Fibroblast of the conjunctiva (primary cell): ENCODE results near the gene ZDHHC22.

Experiments
- DNase-seq: peaks from one replicate; pipeline ENCODE4 v3.0.0-alpha.2; 2010; ENCODE audit warnings: low read depth

ZDHHC22 gene

GRCh38 chr14:77155083-77155482 is 13.5 kb upstream of the ZDHHC22 start:
- no peak for DNase-seq

- DNase-seq: no peak
Measured at GRCh38 chr14:77154421-77154820, 12.8 kb upstream of the ZDHHC22 start.

DNA sequence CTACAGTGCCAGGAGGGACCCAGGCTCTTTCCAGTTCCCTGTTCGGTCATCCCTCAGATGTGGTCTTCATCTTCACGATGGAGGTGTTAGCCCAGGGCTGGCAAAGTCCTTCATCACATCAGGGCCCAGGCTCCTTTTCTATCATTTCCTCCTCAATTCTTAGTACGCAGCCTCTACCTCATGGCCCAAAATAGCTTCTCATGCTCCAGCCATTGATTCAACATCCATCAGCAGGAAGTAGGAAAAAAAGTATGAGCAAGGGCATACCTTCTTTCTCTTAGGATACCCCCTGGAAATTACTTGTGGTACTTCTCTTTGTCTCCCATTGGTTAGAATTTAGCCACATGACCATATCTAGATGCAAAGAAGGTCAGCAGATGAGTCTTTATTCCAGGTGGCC is 12.2 kb upstream of the ZDHHC22 start:
- no peak for DNase-seq

DNA sequence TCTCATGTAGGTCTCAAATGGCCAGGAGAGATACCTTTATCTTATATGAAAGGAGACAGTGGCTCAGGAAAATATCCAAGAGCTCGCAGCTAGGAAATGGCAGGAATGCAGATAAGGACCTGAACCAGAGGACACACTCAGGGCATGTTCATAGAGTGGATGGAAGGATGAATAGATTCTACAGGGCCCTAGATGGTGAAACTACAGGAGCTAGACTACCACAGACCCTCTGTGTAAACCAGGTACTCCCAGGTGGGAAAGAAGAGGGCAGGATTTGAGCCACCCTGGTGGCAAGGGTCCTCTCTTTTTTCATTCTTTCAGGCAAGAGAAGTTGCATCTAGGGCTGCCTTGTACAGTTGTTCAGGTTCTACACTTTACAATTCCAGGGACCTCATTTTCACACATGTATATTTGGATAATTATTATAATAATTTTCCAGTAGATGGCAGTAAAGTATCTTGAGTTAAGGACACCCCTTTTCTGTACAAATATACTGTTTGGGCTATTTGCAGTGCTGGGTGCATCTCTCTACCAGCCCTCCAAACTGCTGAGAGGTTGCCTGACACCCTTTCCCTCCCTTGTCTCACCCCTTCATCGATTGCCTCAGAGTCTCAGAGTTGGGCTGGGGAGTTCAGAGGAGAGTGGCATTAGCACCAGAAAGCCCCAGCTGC is 10.5 kb upstream of the ZDHHC22 start:
- peak; percentile 3 for DNase-seq

GRCh38 chr14:77151245-77151644 is 9.7 kb upstream of the ZDHHC22 start:
- DNase-seq: no peak

GRCh38 chr14:77148510-77149231 is 7.1 kb upstream of the ZDHHC22 start:
- DNase-seq: no peak

GRCh38 chr14:77145975-77146740 is 4.6 kb upstream of the ZDHHC22 start:
- no peak for DNase-seq

DNA sequence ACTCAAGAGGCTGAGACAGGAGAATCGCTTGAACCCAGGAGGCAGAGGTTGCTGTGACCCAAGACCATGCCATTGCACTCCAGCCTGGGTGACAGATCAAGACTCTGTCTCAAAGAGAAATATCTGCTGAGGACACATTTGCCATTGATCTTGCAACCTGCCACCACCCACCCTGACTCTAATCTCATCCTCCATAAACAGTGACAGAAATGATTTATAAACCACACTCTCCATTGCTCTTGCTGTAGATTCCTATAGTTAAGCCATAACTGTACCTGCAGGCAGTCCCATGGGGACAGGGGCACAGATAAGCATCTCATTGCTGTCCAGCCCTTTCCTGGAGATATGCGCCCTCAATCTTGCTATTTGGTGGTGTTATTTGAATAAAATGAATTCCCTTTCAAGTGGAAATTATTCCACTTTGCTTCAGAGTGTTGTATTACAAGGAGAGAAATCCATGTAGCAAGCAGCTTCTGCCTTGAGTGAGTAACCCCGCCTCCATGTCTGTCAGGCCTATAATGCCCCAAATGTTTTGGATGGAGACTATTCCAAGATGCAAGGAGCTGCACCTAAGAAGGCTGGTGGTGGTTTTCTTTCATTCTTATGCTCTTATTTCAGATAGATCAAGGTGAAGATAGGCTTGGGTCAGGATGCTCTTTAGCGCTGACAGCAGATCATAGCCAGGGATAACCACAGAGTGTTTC is 3.0 kb upstream of the ZDHHC22 start:
- no peak for DNase-seq

GRCh38 chr14:77143071-77143470 is 1.5 kb upstream of the ZDHHC22 start:
- DNase-seq: no peak

DNA sequence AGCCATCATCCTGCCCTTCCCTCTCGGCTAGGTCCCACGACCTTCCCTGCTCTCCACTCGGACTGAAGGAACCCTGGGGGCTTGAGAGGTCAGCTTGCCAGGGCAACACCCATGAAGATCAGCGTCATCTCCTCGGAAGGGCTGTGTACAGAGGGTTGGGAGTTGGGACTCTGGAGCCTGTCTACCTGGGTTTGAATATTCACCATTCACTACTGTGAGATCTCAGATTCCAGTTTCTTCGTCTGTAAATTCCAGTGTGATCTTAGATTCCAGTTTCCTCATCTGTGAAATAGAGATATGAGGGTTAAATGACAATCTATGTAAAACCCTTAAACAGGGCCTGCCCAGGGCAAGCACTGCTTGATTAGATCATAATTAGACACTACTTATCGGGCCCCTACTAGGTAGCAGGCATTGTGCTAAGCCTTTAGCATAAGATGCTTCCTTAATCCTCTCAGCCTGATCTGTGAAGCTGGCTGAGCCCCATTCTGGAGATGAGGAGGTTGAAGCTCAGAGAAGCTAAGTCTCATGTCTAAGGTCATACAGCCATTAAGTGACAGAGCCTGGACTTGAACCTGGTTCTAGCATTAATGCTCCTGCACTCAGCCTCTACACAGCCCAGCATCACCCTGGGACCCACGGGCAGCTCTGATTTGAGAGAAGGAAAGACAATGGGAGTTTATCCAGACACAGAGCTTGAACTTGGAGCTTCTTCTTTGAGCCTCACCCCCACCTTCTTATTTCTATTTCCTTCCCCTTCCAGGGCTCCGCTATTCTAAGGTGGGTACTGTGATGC is 612 bp upstream of the ZDHHC22 start:
- no peak for DNase-seq

GRCh38 chr14:77140359-77141213 is 1.0 kb downstream of the ZDHHC22 start:
- no peak for DNase-seq

GRCh38 chr14:77139540-77140358 is 1.8 kb downstream of the ZDHHC22 start:
- no peak for DNase-seq

GRCh38 chr14:77139022-77139421 is 2.6 kb downstream of the ZDHHC22 start:
- DNase-seq: no peak

DNA sequence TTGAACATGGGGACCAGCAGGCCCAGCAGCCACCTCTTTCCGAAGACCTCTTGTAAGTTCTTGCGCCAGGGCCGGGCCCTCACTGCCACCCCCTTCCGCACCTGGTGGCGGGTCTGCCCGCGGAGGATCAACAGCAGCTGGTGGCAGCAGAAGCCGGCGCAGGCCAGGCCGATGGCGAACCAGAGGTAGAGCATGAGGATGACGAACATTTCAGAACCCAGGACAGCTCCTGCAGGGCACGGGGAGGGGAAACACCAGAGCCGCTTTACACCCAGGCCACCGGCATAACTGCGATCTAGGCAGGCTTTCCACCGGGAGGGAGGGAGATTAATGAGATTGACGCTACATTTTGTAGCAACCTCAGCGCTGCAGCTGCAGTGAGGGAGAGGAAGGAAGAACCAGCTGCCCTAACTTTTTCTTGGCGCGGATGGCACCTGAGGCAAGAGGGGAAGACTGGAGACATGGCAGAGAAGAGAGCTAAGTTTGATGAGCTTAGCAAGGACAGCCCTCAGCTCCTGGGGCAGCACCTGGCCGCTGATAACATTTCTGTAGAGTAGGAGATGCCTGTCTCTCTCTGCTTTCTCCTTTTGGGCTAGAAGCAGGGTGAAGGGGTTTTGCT is 7.8 kb downstream of the ZDHHC22 start:
- DNase-seq: peak; percentile 4

- no peak for DNase-seq
Measured at GRCh38 chr14:77131871-77132486, 9.6 kb downstream of the ZDHHC22 start.

DNA sequence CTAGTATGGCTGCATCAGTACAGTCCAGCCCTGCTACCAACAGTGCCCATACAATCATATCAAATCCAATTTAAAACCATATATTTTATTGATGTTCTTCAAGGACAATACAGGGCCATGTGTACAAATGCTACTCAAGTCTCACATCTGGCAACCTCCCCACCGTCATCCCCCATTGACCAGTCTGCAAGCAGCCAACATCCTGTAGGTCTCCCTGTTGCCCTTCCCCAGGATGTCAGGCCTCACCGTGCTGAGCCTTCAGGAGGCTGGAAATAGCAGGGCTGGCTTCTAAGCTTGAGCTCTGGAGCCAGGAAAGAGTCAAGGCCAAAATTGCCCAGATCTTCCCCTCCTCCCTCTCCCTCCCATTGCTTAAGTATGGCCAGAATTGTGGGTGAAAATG is 10.4 kb downstream of the ZDHHC22 start:
- no peak for DNase-seq

DNA sequence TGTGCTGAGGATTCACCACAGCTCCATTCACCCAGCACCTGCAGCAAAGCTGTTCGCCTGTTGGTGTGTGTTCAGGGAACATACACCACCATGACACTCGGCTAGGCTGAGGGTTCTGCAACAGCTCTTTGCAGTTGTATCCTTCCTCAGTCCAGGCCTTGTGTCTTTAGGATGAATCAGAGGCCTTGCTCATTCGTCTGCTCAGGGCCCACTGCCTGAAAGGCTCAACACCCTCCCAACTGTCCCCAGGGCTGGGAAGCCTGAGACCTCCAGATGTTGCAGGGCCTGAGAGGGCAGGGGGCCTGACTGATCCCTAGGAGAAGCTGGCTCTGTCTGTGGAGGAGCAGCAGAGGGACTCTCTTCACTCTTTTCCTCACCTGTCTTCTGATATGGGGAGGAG is 11.2 kb downstream of the ZDHHC22 start:
- no peak for DNase-seq

- no peak for DNase-seq
Measured at GRCh38 chr14:77128414-77128891, 13.1 kb downstream of the ZDHHC22 start.
